Measurements from ENCODE around the gene AK8. TPM values are rescaled to one million over a fixed set of nuclear protein-coding genes. Genes with fewer than 3 reads are reported as not detected.
A peak's percentile ranks its signal among the peaks of the same experiment; 100 is the strongest.

AK8 gene
- total and polyA plus RNA-seq, 2 experiments from 2014 or later = 0.14 to 0.78 TPM

- Histone ChIP-seq H3K9me2 (ENCODE audit: insufficient read depth) (no peaks in the 10 kb centered on the region), H3K27me3 (ENCODE audit: insufficient read depth) (no peaks in the 10 kb centered on the region), H4K20me1 (replicated peaks; ENCODE audit: insufficient read depth) (no peaks in the 10 kb centered on the region), H2AFZ (no peak overlapping the region), H3K4me2 (no peak overlapping the region), H3F3A (replicated peaks; ENCODE audit: low read depth) (no peaks in the 10 kb centered on the region), H3K79me2 (replicated peaks; ENCODE audit: insufficient read depth) (no peaks in the 10 kb centered on the region), H3K4me1 (ENCODE audit: insufficient read depth) (no peaks in the 10 kb centered on the region), H3K27ac (ENCODE audit: low read depth) (no peak overlapping the region; the same call in 1 of the 2 replicates), H3K4me3 (no peak overlapping the region), H3K36me3 (ENCODE audit: insufficient read depth) (no peaks in the 10 kb centered on the region)
- TF ChIP-seq, protein P1, sequence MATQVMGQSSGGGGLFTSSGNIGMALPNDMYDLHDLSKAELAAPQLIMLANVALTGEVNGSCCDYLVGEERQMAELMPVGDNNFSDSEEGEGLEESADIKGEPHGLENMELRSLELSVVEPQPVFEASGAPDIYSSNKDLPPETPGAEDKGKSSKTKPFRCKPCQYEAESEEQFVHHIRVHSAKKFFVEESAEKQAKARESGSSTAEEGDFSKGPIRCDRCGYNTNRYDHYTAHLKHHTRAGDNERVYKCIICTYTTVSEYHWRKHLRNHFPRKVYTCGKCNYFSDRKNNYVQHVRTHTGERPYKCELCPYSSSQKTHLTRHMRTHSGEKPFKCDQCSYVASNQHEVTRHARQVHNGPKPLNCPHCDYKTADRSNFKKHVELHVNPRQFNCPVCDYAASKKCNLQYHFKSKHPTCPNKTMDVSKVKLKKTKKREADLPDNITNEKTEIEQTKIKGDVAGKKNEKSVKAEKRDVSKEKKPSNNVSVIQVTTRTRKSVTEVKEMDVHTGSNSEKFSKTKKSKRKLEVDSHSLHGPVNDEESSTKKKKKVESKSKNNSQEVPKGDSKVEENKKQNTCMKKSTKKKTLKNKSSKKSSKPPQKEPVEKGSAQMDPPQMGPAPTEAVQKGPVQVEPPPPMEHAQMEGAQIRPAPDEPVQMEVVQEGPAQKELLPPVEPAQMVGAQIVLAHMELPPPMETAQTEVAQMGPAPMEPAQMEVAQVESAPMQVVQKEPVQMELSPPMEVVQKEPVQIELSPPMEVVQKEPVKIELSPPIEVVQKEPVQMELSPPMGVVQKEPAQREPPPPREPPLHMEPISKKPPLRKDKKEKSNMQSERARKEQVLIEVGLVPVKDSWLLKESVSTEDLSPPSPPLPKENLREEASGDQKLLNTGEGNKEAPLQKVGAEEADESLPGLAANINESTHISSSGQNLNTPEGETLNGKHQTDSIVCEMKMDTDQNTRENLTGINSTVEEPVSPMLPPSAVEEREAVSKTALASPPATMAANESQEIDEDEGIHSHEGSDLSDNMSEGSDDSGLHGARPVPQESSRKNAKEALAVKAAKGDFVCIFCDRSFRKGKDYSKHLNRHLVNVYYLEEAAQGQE (IDR thresholded peaks at IDR 0.05; ENCODE audit: unreplicated experiment) = no peak
- TF ChIP-seq, protein P2, sequence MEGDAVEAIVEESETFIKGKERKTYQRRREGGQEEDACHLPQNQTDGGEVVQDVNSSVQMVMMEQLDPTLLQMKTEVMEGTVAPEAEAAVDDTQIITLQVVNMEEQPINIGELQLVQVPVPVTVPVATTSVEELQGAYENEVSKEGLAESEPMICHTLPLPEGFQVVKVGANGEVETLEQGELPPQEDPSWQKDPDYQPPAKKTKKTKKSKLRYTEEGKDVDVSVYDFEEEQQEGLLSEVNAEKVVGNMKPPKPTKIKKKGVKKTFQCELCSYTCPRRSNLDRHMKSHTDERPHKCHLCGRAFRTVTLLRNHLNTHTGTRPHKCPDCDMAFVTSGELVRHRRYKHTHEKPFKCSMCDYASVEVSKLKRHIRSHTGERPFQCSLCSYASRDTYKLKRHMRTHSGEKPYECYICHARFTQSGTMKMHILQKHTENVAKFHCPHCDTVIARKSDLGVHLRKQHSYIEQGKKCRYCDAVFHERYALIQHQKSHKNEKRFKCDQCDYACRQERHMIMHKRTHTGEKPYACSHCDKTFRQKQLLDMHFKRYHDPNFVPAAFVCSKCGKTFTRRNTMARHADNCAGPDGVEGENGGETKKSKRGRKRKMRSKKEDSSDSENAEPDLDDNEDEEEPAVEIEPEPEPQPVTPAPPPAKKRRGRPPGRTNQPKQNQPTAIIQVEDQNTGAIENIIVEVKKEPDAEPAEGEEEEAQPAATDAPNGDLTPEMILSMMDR (conservative IDR thresholded peaks at IDR 0.05; ENCODE audit: low read depth in 2 of 2) = 0 out of 4 replicates have a peak, but pooled peaks of 1 of the 2 experiments have one; percentile 8
- Mint-ChIP-seq H3K27ac (no peak overlapping the region), H3K27me3 (ENCODE audit: insufficient read depth, low read depth, poor library complexity) (peaks cover 3% of the 10 kb centered on the region), H3K4me1 (peaks cover 8% of the 10 kb centered on the region), H3K4me3 (no peak overlapping the region), H3K9me3 (no peaks in the 10 kb centered on the region), H3K36me3 (ENCODE audit: low read depth) (no peaks in the 10 kb centered on the region)
- ATAC-seq (peak; percentile 28; the same call in 2 of the 3 replicates), DNase-seq (ENCODE audit: low spot score) (no peak)
Observed at GRCh38 chr9:132823370-132824145, 54.5 kb downstream of the AK8 start.

- H3K27ac Mint-ChIP-seq = no peak overlapping the region
- H3K36me3 ChIP-seq (ENCODE audit: insufficient read depth) = no peaks in the 10 kb centered on the region
- TF ChIP-seq, protein P1 (IDR thresholded peaks at IDR 0.05; ENCODE audit: unreplicated experiment) = no peak
- no peak for TF ChIP-seq EZH2phosphoT487 (IDR thresholded peaks at IDR 0.05; ENCODE audit: unreplicated experiment)
Observed at GRCh38 chr9:132820169-132820944, 57.7 kb downstream of the AK8 start.

More at GRCh38 chr9:132820169-132820944, 57.7 kb downstream of the AK8 start:
- Histone ChIP-seq H3K4me2 (no peak overlapping the region), H3K4me1 (ENCODE audit: insufficient read depth) (no peaks in the 10 kb centered on the region), H3K27me3 (ENCODE audit: insufficient read depth) (no peaks in the 10 kb centered on the region), H3K27ac (ENCODE audit: low read depth) (no peak overlapping the region), H3F3A (replicated peaks; ENCODE audit: low read depth) (no peaks in the 10 kb centered on the region), H3K4me3 (no peak overlapping the region), H4K20me1 (replicated peaks; ENCODE audit: insufficient read depth) (no peaks in the 10 kb centered on the region), H3K9me2 (ENCODE audit: insufficient read depth) (no peaks in the 10 kb centered on the region), H3K79me2 (replicated peaks; ENCODE audit: insufficient read depth) (no peaks in the 10 kb centered on the region), H2AFZ (no peak overlapping the region; the same call in 1 of the 2 replicates)
- Mint-ChIP-seq H3K4me1 (peaks cover 14% of the 10 kb centered on the region), H3K9me3 (no peaks in the 10 kb centered on the region), H3K27me3 (ENCODE audit: insufficient read depth, low read depth, poor library complexity) (peaks cover 6% of the 10 kb centered on the region), H3K36me3 (ENCODE audit: low read depth) (no peaks in the 10 kb centered on the region), H3K4me3 (no peak overlapping the region)
- no peak for DNase-seq (ENCODE audit: low spot score)
- ATAC-seq = no peak

Measured in GM23338 (cell line).